ENCODE data around the gene TMC2.

DNA sequence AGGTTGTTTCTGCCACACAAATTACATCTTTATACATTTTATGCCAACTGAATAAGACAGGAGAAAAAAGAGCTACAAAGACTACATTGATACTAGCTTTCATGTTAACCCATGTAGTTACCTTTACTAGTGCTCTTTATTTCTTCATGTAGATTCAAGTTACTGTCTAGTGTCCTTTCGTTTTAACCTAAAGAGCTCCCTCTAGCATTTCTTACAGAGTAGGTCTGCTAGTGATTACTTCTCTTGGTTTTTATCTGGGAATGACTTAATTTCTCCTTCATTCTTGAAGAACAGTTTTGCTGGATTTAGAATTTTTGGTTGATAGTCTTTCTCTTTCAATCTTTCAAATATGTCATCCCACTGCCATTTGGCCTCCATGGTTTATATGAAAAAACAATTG lies 94.9 kb downstream of the TMC2 start:
- TF ChIP-seq, protein P1, sequence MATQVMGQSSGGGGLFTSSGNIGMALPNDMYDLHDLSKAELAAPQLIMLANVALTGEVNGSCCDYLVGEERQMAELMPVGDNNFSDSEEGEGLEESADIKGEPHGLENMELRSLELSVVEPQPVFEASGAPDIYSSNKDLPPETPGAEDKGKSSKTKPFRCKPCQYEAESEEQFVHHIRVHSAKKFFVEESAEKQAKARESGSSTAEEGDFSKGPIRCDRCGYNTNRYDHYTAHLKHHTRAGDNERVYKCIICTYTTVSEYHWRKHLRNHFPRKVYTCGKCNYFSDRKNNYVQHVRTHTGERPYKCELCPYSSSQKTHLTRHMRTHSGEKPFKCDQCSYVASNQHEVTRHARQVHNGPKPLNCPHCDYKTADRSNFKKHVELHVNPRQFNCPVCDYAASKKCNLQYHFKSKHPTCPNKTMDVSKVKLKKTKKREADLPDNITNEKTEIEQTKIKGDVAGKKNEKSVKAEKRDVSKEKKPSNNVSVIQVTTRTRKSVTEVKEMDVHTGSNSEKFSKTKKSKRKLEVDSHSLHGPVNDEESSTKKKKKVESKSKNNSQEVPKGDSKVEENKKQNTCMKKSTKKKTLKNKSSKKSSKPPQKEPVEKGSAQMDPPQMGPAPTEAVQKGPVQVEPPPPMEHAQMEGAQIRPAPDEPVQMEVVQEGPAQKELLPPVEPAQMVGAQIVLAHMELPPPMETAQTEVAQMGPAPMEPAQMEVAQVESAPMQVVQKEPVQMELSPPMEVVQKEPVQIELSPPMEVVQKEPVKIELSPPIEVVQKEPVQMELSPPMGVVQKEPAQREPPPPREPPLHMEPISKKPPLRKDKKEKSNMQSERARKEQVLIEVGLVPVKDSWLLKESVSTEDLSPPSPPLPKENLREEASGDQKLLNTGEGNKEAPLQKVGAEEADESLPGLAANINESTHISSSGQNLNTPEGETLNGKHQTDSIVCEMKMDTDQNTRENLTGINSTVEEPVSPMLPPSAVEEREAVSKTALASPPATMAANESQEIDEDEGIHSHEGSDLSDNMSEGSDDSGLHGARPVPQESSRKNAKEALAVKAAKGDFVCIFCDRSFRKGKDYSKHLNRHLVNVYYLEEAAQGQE (IDR thresholded peaks at IDR 0.05; ENCODE audit: insufficient read depth in 1 of 2, low read depth in 2 of 2, low read length in 2 of 2) = no peak
- TF ChIP-seq TAF1 (IDR thresholded peaks at IDR 0.05; ENCODE audit: borderline replicate concordance, insufficient read depth, low read length) = no peak
- TF ChIP-seq SIN3A (IDR thresholded peaks at IDR 0.05; ENCODE audit: borderline replicate concordance, insufficient read depth, low read length) = no peak
- no peak for TF ChIP-seq POLR2AphosphoS5 (IDR thresholded peaks at IDR 0.05; ENCODE audit: low read depth, low read length)

Data from PFSK-1 (cell line).